Activated T-cell treated with anti-CD3 and anti-CD28 coated beads for 24 hours (primary cell): ENCODE results near the gene GATAD2B.

Source experiments
- DNase-seq: peaks from one replicate; pipeline ENCODE4 v3.0.0-alpha.2; 2020; ENCODE audit warnings: low read depth

GATAD2B gene

GRCh38 chr1:153951183-153951582 lies 28.4 kb upstream of the GATAD2B start:
- DNase-seq, result no peak

GRCh38 chr1:153946622-153947241 lies 24.0 kb upstream of the GATAD2B start, which contains the start of gene DENND4B:
Gene DENND4B (minus strand): TSS chr1:153946718. CDS start chr1:153944374, 2,344 bp downstream.
- peak; percentile 72 for DNase-seq

GRCh38 chr1:153945795-153946621 lies 23.2 kb upstream of the GATAD2B start:
- peak; percentile 60 for DNase-seq

- DNase-seq, result peak; percentile 59
Measured at GRCh38 chr1:153945131-153945794, 22.5 kb upstream of the GATAD2B start.

- no peak for DNase-seq
Measured at GRCh38 chr1:153944827-153945117, 22.0 kb upstream of the GATAD2B start.

GRCh38 chr1:153944005-153944826 lies 21.4 kb upstream of the GATAD2B start:
- no peak for DNase-seq

GRCh38 chr1:153942766-153943549 lies 20.2 kb upstream of the GATAD2B start:
- no peak for DNase-seq

GRCh38 chr1:153941826-153942725 lies 19.3 kb upstream of the GATAD2B start:
- no peak for DNase-seq

- no peak for DNase-seq
Measured at GRCh38 chr1:153940756-153941155, 18.0 kb upstream of the GATAD2B start.

- no peak for DNase-seq
Measured at GRCh38 chr1:153939476-153939875, 16.7 kb upstream of the GATAD2B start.

GRCh38 chr1:153938996-153939395 lies 16.2 kb upstream of the GATAD2B start:
- no peak for DNase-seq

- no peak for DNase-seq
Measured at GRCh38 chr1:153937331-153937730, 14.6 kb upstream of the GATAD2B start.

GRCh38 chr1:153936011-153936802 lies 13.4 kb upstream of the GATAD2B start:
- DNase-seq, result no peak

- no peak for DNase-seq
Measured at GRCh38 chr1:153934746-153935145, 12.0 kb upstream of the GATAD2B start.

- DNase-seq, result no peak
Measured at GRCh38 chr1:153933955-153934354, 11.2 kb upstream of the GATAD2B start.

GRCh38 chr1:153933430-153933829 lies 10.7 kb upstream of the GATAD2B start:
- no peak for DNase-seq

- no peak for DNase-seq
Measured at GRCh38 chr1:153932156-153933131, 9.7 kb upstream of the GATAD2B start.
